Activated CD4-positive, alpha-beta T cell treated with anti-CD3 and anti-CD28 coated beads, Interleukin-2, amount 10 ng/mL, durations not matched to agents 24 days and 14 days (primary cell): ENCODE data around the gene ATP6V1G3. TPM values are rescaled to one million over a fixed set of nuclear protein-coding genes. Genes with fewer than 3 reads are reported as not detected.
"Not testable (repeated sequence)": the region's sequence is repeated elsewhere in the genome, so short reads cannot be mapped to it uniquely, and the experiment has no call there.

Source experiments
- DNase-seq: peaks from one replicate; pipeline ENCODE4 v3.0.0; 2022
- H3K27ac Mint-ChIP-seq: one replicate; pipeline ENCODE4 v1.8.0; 2022; ENCODE audit warnings: mild to moderate bottlenecking, mixed read lengths
- H3K27me3 Mint-ChIP-seq: one replicate; pipeline ENCODE4 v1.8.0; 2022; ENCODE audit warnings: mixed read lengths
- H3K36me3 Mint-ChIP-seq: one replicate; pipeline ENCODE4 v1.8.0; 2022; ENCODE audit warnings: low read depth, mild to moderate bottlenecking, mixed read lengths
- H3K4me1 Mint-ChIP-seq: one replicate; pipeline ENCODE4 v1.8.0; 2021; ENCODE audit warnings: mixed read lengths
- H3K4me3 Mint-ChIP-seq: one replicate; pipeline ENCODE4 v1.8.0; 2022; ENCODE audit warnings: mild to moderate bottlenecking, moderate library complexity, mixed read lengths
- H3K9me3 Mint-ChIP-seq: one replicate; pipeline ENCODE4 v1.8.0; 2021; ENCODE audit warnings: mixed read lengths
- intact Hi-C: fragments of 100-400 bp; cut with micrococcal nuclease; formaldehyde crosslinking; loops from one replicate; pipeline ENCODE4 v1.15.1; 2023
- total RNA-seq: library from RNA; stranded (reverse); gene quantifications from 2 replicates; pipeline ENCODE4 v1.2.3, GENCODE V29; 2022

Gene ATP6V1G3
- not detected in 2 replicates for total RNA-seq

GRCh38 chr1:198540580-198540979, at the start of gene ATP6V1G3:
TSS of gene ATP6V1G3 (minus strand) at chr1:198540680. CDS start at chr1:198540650, 30 bp downstream.
- Mint-ChIP-seq H3K9me3 (peaks cover 4% of the 10 kb centered on the region), H3K4me1 (peaks cover 35% of the 10 kb centered on the region), H3K4me3 (no peak within 1 kb of the TSS), H3K27ac (no peak within 1 kb of the TSS), H3K36me3 (no peaks in the 10 kb centered on the region), H3K27me3 (no peaks in the 10 kb centered on the region)
- intact Hi-C loops = no loop called here
- DNase-seq = no peak

GRCh38 chr1:198588845-198589244, 48.4 kb upstream of the ATP6V1G3 start:
- no peaks in the 10 kb centered on the region for H3K27me3 Mint-ChIP-seq
- H3K4me1 Mint-ChIP-seq = no peaks in the 10 kb centered on the region
- H3K36me3 Mint-ChIP-seq = peaks cover 18% of the 10 kb centered on the region
- no peak overlapping the region for H3K27ac Mint-ChIP-seq
- no peak for DNase-seq
- intact Hi-C loops = no loop called here
- no peak overlapping the region for H3K4me3 Mint-ChIP-seq
- H3K9me3 Mint-ChIP-seq = peaks cover 28% of the 10 kb centered on the region

GRCh38 chr1:198584163-198584562, 43.7 kb upstream of the ATP6V1G3 start:
- no peaks in the 10 kb centered on the region for H3K27me3 Mint-ChIP-seq
- intact Hi-C loops = no loop called here
- H3K27ac Mint-ChIP-seq = no peak overlapping the region
- H3K4me1 Mint-ChIP-seq = no peaks in the 10 kb centered on the region
- DNase-seq = no peak
- H3K9me3 Mint-ChIP-seq = peaks cover 25% of the 10 kb centered on the region
- H3K4me3 Mint-ChIP-seq = no peak overlapping the region
- peaks cover 13% of the 10 kb centered on the region for H3K36me3 Mint-ChIP-seq

GRCh38 chr1:198583209-198583802, 42.8 kb upstream of the ATP6V1G3 start:
- H3K27me3 Mint-ChIP-seq, H3K4me1 Mint-ChIP-seq, H3K27ac Mint-ChIP-seq, intact Hi-C loops, H3K4me3 Mint-ChIP-seq, DNase-seq: not testable (repeated sequence)
- peaks cover 18% of the 10 kb centered on the region for H3K9me3 Mint-ChIP-seq
- H3K36me3 Mint-ChIP-seq = peaks cover 11% of the 10 kb centered on the region

- intact Hi-C loops = no loop called here
- DNase-seq = no peak
- Mint-ChIP-seq H3K27ac (no peak overlapping the region), H3K4me1 (peaks cover 5% of the 10 kb centered on the region), H3K4me3 (no peak overlapping the region), H3K36me3 (peaks cover 5% of the 10 kb centered on the region), H3K9me3 (peaks cover 15% of the 10 kb centered on the region), H3K27me3 (no peaks in the 10 kb centered on the region)
Measured at GRCh38 chr1:198577444-198577843, 37.0 kb upstream of the ATP6V1G3 start.

GRCh38 chr1:198575798-198576641, 35.5 kb upstream of the ATP6V1G3 start:
- no peak overlapping the region for H3K27ac Mint-ChIP-seq

GRCh38 chr1:198575292-198575691, 34.8 kb upstream of the ATP6V1G3 start:
- Mint-ChIP-seq H3K9me3 (peaks cover 5% of the 10 kb centered on the region), H3K27me3 (no peaks in the 10 kb centered on the region), H3K4me1 (peaks cover 5% of the 10 kb centered on the region), H3K4me3 (no peak overlapping the region), H3K27ac (no peak overlapping the region), H3K36me3 (peaks cover under 1% of the 10 kb centered on the region)
- intact Hi-C loops = no loop called here
- no peak for DNase-seq

More at GRCh38 chr1:198575798-198576641, 35.5 kb upstream of the ATP6V1G3 start:
- peaks cover 2% of the 10 kb centered on the region for H3K36me3 Mint-ChIP-seq
- no peak for DNase-seq
- H3K9me3 Mint-ChIP-seq = peaks cover 5% of the 10 kb centered on the region
- intact Hi-C loops = loop anchor here (1.0 kb wide), 1 partner anchor 10 kb away; no protein-coding TSS in a partner anchor
- H3K4me3 Mint-ChIP-seq = no peak overlapping the region
- H3K4me1 Mint-ChIP-seq = peaks cover 5% of the 10 kb centered on the region
- H3K27me3 Mint-ChIP-seq = no peaks in the 10 kb centered on the region

GRCh38 chr1:198574325-198574724, 33.8 kb upstream of the ATP6V1G3 start:
- intact Hi-C loops = no loop called here
- Mint-ChIP-seq H3K27me3 (no peaks in the 10 kb centered on the region), H3K36me3 (no peaks in the 10 kb centered on the region), H3K4me3 (no peak overlapping the region), H3K4me1 (peaks cover 5% of the 10 kb centered on the region), H3K27ac (no peak overlapping the region), H3K9me3 (peaks cover 5% of the 10 kb centered on the region)
- no peak for DNase-seq

GRCh38 chr1:198564716-198565115, 24.2 kb upstream of the ATP6V1G3 start:
- H3K27me3 Mint-ChIP-seq = no peaks in the 10 kb centered on the region
- peaks cover 7% of the 10 kb centered on the region for H3K9me3 Mint-ChIP-seq
- no peak for DNase-seq
- peaks cover 2% of the 10 kb centered on the region for H3K36me3 Mint-ChIP-seq
- H3K4me3 Mint-ChIP-seq = no peak overlapping the region
- intact Hi-C loops = no loop called here
- no peak overlapping the region for H3K27ac Mint-ChIP-seq
- peaks cover 9% of the 10 kb centered on the region for H3K4me1 Mint-ChIP-seq

- H3K36me3 Mint-ChIP-seq = peaks cover 2% of the 10 kb centered on the region
- H3K27ac Mint-ChIP-seq = no peak overlapping the region
- H3K27me3 Mint-ChIP-seq = no peaks in the 10 kb centered on the region
- no peak overlapping the region for H3K4me3 Mint-ChIP-seq
- DNase-seq = no peak
- peaks cover 9% of the 10 kb centered on the region for H3K4me1 Mint-ChIP-seq
- intact Hi-C loops = no loop called here
- H3K9me3 Mint-ChIP-seq = peaks cover 7% of the 10 kb centered on the region
Measured at GRCh38 chr1:198564157-198564556, 23.7 kb upstream of the ATP6V1G3 start.

GRCh38 chr1:198563583-198563982, 23.1 kb upstream of the ATP6V1G3 start:
- DNase-seq = no peak
- Mint-ChIP-seq H3K4me1 (peaks cover 9% of the 10 kb centered on the region), H3K36me3 (peaks cover 2% of the 10 kb centered on the region), H3K4me3 (no peak overlapping the region), H3K9me3 (peaks cover 7% of the 10 kb centered on the region), H3K27ac (no peak overlapping the region), H3K27me3 (no peaks in the 10 kb centered on the region)
- intact Hi-C loops = no loop called here

- DNase-seq = no peak
- no peak overlapping the region for H3K4me3 Mint-ChIP-seq
- H3K4me1 Mint-ChIP-seq = peaks cover 28% of the 10 kb centered on the region
- no peak overlapping the region for H3K27ac Mint-ChIP-seq
- no peaks in the 10 kb centered on the region for H3K9me3 Mint-ChIP-seq
- H3K27me3 Mint-ChIP-seq = no peaks in the 10 kb centered on the region
- H3K36me3 Mint-ChIP-seq = no peaks in the 10 kb centered on the region
- intact Hi-C loops = no loop called here
Measured at GRCh38 chr1:198560161-198560560, 19.7 kb upstream of the ATP6V1G3 start.

- peaks cover 29% of the 10 kb centered on the region for H3K4me1 Mint-ChIP-seq
- intact Hi-C loops = no loop called here
Measured at GRCh38 chr1:198559362-198559761, 18.9 kb upstream of the ATP6V1G3 start.

GRCh38 chr1:198558402-198558801, 17.9 kb upstream of the ATP6V1G3 start:
- intact Hi-C loops = no loop called here
- Mint-ChIP-seq H3K9me3 (no peaks in the 10 kb centered on the region), H3K4me1 (peaks cover 32% of the 10 kb centered on the region), H3K4me3 (no peak overlapping the region), H3K27ac (no peak overlapping the region), H3K27me3 (no peaks in the 10 kb centered on the region), H3K36me3 (no peaks in the 10 kb centered on the region)
- DNase-seq = no peak

More at GRCh38 chr1:198559362-198559761, 18.9 kb upstream of the ATP6V1G3 start:
- no peak overlapping the region for H3K4me3 Mint-ChIP-seq
- no peak for DNase-seq
- no peaks in the 10 kb centered on the region for H3K9me3 Mint-ChIP-seq
- H3K36me3 Mint-ChIP-seq = no peaks in the 10 kb centered on the region
- no peaks in the 10 kb centered on the region for H3K27me3 Mint-ChIP-seq
- H3K27ac Mint-ChIP-seq = no peak overlapping the region
